ENCODE measurements around the gene RAB6A. TPM values are rescaled to one million over a fixed set of nuclear protein-coding genes. Genes with fewer than 3 reads are reported as not detected.

RAB6A gene
- total RNA-seq, 4 donors from 2014 or later = 183 to 254 (median 234) TPM

DNA sequence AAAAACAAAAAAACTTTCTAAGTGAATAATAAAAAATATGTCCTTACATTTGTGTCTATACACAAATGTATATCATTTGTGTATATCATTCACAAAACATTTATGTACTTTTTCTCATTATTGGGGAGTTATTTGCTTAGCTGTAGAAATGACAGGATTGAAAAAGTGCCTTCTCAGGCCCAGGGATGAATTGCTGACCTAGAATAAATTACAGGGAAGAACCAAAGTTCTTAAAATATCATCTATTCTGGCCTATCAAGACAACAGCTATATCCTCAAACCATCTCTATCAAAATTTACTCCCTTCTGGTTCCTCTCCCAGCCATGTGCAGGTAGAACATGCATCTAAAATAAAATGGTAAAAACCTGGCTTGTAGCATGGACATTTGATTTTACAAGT, 1.9 kb upstream of the RAB6A start:
- H3K4me3 ChIP-seq = no peak overlapping the region

DNA sequence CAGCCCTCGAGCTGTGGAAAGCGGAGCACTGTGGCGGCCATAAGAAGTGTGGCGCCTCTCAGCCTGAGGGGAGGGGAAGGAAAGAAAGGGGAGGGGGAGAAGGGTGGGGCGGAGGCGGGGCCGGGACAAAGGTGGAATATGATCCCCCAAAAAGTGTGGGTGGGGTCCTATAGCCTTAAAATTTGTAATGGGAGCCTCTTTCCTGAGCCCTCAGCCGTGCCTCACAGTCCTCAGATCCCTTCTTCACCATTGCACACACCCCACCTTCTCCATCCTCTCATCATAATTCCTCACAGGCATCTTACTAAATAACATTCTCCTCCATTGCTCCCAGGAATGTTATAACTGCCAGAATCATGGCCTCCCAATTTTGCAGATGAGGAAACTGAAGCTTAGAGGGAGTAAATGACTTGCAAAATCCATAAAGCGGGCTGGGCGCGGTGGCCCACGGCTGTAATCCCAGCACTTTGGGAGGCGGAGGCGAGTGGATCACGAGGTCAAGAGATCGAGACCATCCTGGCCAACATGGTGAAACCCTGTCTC, 600 bp upstream of the RAB6A start:
- WGBS, 2 donors = 47 to 48% methylated on average over 16 of the region's 16 CpGs
- peak overlapping the region; percentile 21 to 97 (median 59) for H3K4me3 ChIP-seq
- no peaks in the 10 kb centered on the region for H3K9me3 ChIP-seq
- no peaks in the 10 kb centered on the region for H3K36me3 ChIP-seq
- H3K27ac ChIP-seq = peak overlapping the region; percentile 87 to 94 (median 92)
- TF ChIP-seq POLR2A (IDR thresholded peaks at IDR 0.05) (no peak), EP300 (IDR thresholded peaks at IDR 0.05) (peak in 1 of 2 donors; percentile 99)
- TF ChIP-seq, protein P1, sequence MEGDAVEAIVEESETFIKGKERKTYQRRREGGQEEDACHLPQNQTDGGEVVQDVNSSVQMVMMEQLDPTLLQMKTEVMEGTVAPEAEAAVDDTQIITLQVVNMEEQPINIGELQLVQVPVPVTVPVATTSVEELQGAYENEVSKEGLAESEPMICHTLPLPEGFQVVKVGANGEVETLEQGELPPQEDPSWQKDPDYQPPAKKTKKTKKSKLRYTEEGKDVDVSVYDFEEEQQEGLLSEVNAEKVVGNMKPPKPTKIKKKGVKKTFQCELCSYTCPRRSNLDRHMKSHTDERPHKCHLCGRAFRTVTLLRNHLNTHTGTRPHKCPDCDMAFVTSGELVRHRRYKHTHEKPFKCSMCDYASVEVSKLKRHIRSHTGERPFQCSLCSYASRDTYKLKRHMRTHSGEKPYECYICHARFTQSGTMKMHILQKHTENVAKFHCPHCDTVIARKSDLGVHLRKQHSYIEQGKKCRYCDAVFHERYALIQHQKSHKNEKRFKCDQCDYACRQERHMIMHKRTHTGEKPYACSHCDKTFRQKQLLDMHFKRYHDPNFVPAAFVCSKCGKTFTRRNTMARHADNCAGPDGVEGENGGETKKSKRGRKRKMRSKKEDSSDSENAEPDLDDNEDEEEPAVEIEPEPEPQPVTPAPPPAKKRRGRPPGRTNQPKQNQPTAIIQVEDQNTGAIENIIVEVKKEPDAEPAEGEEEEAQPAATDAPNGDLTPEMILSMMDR (IDR thresholded peaks at IDR 0.05) = no peak
- peaks cover 3 to 29% (median 18%) of the 10 kb centered on the region in 4 donors for H3K4me1 ChIP-seq
- DNase-seq (ENCODE audit: low spot score in 2 of 2) = no peak
- H3K27me3 ChIP-seq = no peaks in the 10 kb centered on the region

More for the DNA sequence above, 1.9 kb upstream of the RAB6A start:
- no peak for TF ChIP-seq EP300 (IDR thresholded peaks at IDR 0.05)
- TF ChIP-seq, protein P1 (IDR thresholded peaks at IDR 0.05) = no peak
- no peak for TF ChIP-seq POLR2A (IDR thresholded peaks at IDR 0.05)
- Histone ChIP-seq H3K9me3 (no peaks in the 10 kb centered on the region), H3K4me1 (peaks cover 3 to 20% (median 14%) of the 10 kb centered on the region in 4 donors), H3K27ac (no peak overlapping the region), H3K27me3 (no peaks in the 10 kb centered on the region), H3K36me3 (no peaks in the 10 kb centered on the region)
- DNase-seq (ENCODE audit: low spot score in 2 of 2) = no peak

- Histone ChIP-seq H3K27me3 (no peaks in the 10 kb centered on the region), H3K4me3 (peak overlapping the region; percentile 70 to 97 (median 82)), H3K9me3 (no peaks in the 10 kb centered on the region), H3K36me3 (no peaks in the 10 kb centered on the region), H3K27ac (peak overlapping the region; percentile 90 to 97 (median 94)), H3K4me1 (peaks cover 3 to 40% (median 18%) of the 10 kb centered on the region in 4 donors)
- DNase-seq (ENCODE audit: low spot score in 2 of 2) = peak in 1 of 2 donors; percentile 22
- no peak for TF ChIP-seq EP300 (IDR thresholded peaks at IDR 0.05)
- no peak for TF ChIP-seq POLR2A (IDR thresholded peaks at IDR 0.05)
- TF ChIP-seq, protein P1 (IDR thresholded peaks at IDR 0.05) = no peak
- WGBS, 2 donors = 1% methylated on average over 32 to 42 of the region's 44 CpGs
Observed at GRCh38 chr11:73760135-73760678, 667 bp downstream of the RAB6A start.

GRCh38 chr11:73759610-73760134, 1.2 kb downstream of the RAB6A start:
- Histone ChIP-seq H3K27me3 (no peaks in the 10 kb centered on the region), H3K4me3 (peak overlapping the region; percentile 70 to 97 (median 82)), H3K27ac (peak overlapping the region; percentile 90 to 97 (median 94)), H3K4me1 (peaks cover 3 to 42% (median 18%) of the 10 kb centered on the region in 4 donors), H3K36me3 (no peaks in the 10 kb centered on the region), H3K9me3 (no peaks in the 10 kb centered on the region)
- DNase-seq (ENCODE audit: low spot score in 2 of 2) = no peak
- WGBS, 2 donors = 0 to 1% methylated on average over 8 of the region's 8 CpGs
- TF ChIP-seq POLR2A (IDR thresholded peaks at IDR 0.05) = no peak
- TF ChIP-seq, protein P1 (IDR thresholded peaks at IDR 0.05) = peak in 3 of 5 experiments; percentile 11 to 46 (median 43)

DNA sequence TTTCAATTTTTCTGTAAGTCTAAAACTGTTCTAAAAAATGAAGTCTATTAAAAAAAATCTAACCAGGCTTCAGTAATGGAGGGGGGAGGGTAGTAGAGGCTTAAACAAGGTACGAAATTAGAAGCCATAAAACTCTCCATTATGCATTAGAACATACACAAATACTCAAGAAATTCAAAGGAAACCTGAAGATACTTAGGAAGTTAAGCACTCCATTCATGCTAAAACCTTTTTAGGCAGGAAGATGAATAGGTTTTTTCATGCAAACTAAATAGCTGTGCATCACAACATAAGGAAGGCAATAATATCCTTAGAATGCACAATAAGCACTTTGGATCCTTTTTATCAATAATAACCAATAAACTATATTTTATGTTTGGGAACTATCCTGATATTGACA, 2.4 kb downstream of the RAB6A start:
- Histone ChIP-seq H3K27me3 (no peaks in the 10 kb centered on the region), H3K4me1 (peaks cover 3 to 54% (median 18%) of the 10 kb centered on the region in 4 donors), H3K4me3 (no peak overlapping the region), H3K36me3 (no peaks in the 10 kb centered on the region), H3K9me3 (no peaks in the 10 kb centered on the region), H3K27ac (no peak overlapping the region)
- 35 to 43% methylated on average over 1 of the region's 1 CpG for WGBS, 2 donors
- TF ChIP-seq, protein P1 (IDR thresholded peaks at IDR 0.05) = no peak
- TF ChIP-seq POLR2A (IDR thresholded peaks at IDR 0.05) = no peak
- TF ChIP-seq EP300 (IDR thresholded peaks at IDR 0.05) = no peak
- DNase-seq (ENCODE audit: low spot score in 2 of 2) = no peak
